GM23248 (cell line): ENCODE results near the gene MAGED4B. TPM values are rescaled to one million over a fixed set of nuclear protein-coding genes. Genes with fewer than 3 reads are reported as not detected.
A peak's percentile ranks its signal among the peaks of the same experiment; 100 is the strongest.
"Not testable (repeated sequence)": the region's sequence is repeated elsewhere in the genome, so short reads cannot be mapped to it uniquely, and the experiment has no call there.

Source experiments
- DNase-seq: peaks from one replicate; pipeline ENCODE4 v3.0.0-alpha.2; 2015
- H2AFZ ChIP-seq: fragments of 200-600 bp; sonication (generic); 2 replicates; pipeline ENCODE4 v1.6.1; 2016; ENCODE audit warnings: antibody characterized with exemption
- H3F3A ChIP-seq: fragments of 200-600 bp; sonication (generic); 2 replicates; pipeline ENCODE4 v1.6.1; 2016; ENCODE audit warnings: mild to moderate bottlenecking, antibody characterized with exemption, mixed run types; ENCODE audit not compliant: insufficient read depth
- H3K27ac ChIP-seq: fragments of 200-600 bp; sonication (generic); 2 replicates; pipeline ENCODE4 v1.5.1; 2016; ENCODE audit warnings: mild to moderate bottlenecking
- H3K27me3 ChIP-seq: fragments of 200-600 bp; sonication (generic); replicated peaks from 2 replicates; pipeline ENCODE4 v1.6.1; 2016; ENCODE audit warnings: mild to moderate bottlenecking; ENCODE audit not compliant: insufficient read depth
- H3K36me3 ChIP-seq: fragments of 200-600 bp; sonication (generic); 2 replicates; pipeline ENCODE4 v1.6.1; 2016; ENCODE audit warnings: low read depth, mild to moderate bottlenecking
- H3K4me1 ChIP-seq: fragments of 200-600 bp; sonication (generic); 2 replicates; pipeline ENCODE4 v1.6.1; 2016; ENCODE audit warnings: mild to moderate bottlenecking; ENCODE audit not compliant: insufficient read depth
- H3K4me2 ChIP-seq: fragments of 200-600 bp; sonication (generic); one replicate; pipeline ENCODE4 v1.6.1; 2016; ENCODE audit warnings: mild to moderate bottlenecking; ENCODE audit not compliant: unreplicated experiment
- H3K4me3 ChIP-seq: fragments of 200-600 bp; sonication (generic); 2 replicates; pipeline ENCODE4 v1.5.1; 2016; ENCODE audit warnings: mild to moderate bottlenecking
- H3K79me2 ChIP-seq: fragments of 200-600 bp; sonication (generic); 2 replicates; pipeline ENCODE4 v1.6.1; 2016; ENCODE audit warnings: mild to moderate bottlenecking; ENCODE audit not compliant: insufficient read depth
- H3K9ac ChIP-seq: fragments of 200-600 bp; sonication (generic); 2 replicates; pipeline ENCODE4 v1.6.1; 2016; ENCODE audit warnings: mild to moderate bottlenecking
- H3K9me2 ChIP-seq: fragments of 200-600 bp; sonication (generic); 2 replicates; pipeline ENCODE4 v1.6.1; 2016; ENCODE audit warnings: mixed run types, mild to moderate bottlenecking, moderate library complexity; ENCODE audit not compliant: insufficient read depth
- H3K9me3 ChIP-seq: fragments of 200-600 bp; sonication (generic); one replicate; pipeline ENCODE4 v1.6.1; 2017; ENCODE audit warnings: low read depth
- H4K20me1 ChIP-seq: fragments of 200-600 bp; sonication (generic); 2 replicates; pipeline ENCODE4 v1.6.0; 2016; ENCODE audit not compliant: insufficient read depth
- EZH2 ChIP-seq: fragments of 200-600 bp; sonication (generic); IDR thresholded peaks from 2 replicates; pipeline ENCODE4 v1.6.1; 2018; ENCODE audit warnings: antibody characterized with exemption, mild to moderate bottlenecking; ENCODE audit not compliant: insufficient read depth, poor library complexity, severe bottlenecking
- EZH2phosphoT487 ChIP-seq: fragments of 200-600 bp; sonication (generic); IDR thresholded peaks from 2 replicates; pipeline ENCODE4 v1.6.1; 2018; ENCODE audit warnings: antibody characterized with exemption, moderate library complexity, mild to moderate bottlenecking, low read depth; ENCODE audit not compliant: insufficient read depth
- WGBS, 2 experiments: methylation state at CpG; one replicate each; pipeline ENCODE4 v1.1.6; 2015 to 2017; ENCODE audit warnings: low lambda C conversion rate in 2 of 2, low coverage in 1 of 2; ENCODE audit errors: missing lambda C conversion rate in 2 of 2; 5-methylcytosine and 5-hydroxymethylcytosine counted together
- in situ Hi-C: fragments of 300-500 bp; cut with MboI; formaldehyde crosslinking; loops from 2 replicates; pipeline ENCODE4 v1.15.0; 2020
- polyA plus RNA-seq: library from polyadenylated mRNA; unstranded; fragments of >200 nt; fragmentation: Nextera tagmentation; extraction: Ambion mirVana; gene quantifications from 2 replicates; pipeline ENCODE4 v1.2.1, GENCODE V29; 2016
- total RNA-seq: library from RNA; depleted of rRNA; stranded (reverse); fragments of >200 nt; shearing (Covaris generic); gene quantifications from 2 replicates; pipeline ENCODE4 v1.2.3, GENCODE V29; 2014; rRNA removed

The MAGED4B gene, protein sequence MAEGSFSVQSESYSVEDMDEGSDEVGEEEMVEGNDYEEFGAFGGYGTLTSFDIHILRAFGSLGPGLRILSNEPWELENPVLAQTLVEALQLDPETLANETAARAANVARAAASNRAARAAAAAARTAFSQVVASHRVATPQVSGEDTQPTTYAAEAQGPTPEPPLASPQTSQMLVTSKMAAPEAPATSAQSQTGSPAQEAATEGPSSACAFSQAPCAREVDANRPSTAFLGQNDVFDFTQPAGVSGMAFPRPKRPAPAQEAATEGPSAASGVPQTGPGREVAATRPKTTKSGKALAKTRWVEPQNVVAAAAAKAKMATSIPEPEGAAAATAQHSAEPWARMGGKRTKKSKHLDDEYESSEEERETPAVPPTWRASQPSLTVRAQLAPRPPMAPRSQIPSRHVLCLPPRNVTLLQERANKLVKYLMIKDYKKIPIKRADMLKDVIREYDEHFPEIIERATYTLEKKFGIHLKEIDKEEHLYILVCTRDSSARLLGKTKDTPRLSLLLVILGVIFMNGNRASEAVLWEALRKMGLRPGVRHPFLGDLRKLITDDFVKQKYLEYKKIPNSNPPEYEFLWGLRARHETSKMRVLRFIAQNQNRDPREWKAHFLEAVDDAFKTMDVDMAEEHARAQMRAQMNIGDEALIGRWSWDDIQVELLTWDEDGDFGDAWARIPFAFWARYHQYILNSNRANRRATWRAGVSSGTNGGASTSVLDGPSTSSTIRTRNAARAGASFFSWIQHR
- total RNA-seq (5.8 and 32.9 TPM in 2 replicates), polyA plus RNA-seq (56.5 and 64.0 TPM in 2 replicates)

DNA sequence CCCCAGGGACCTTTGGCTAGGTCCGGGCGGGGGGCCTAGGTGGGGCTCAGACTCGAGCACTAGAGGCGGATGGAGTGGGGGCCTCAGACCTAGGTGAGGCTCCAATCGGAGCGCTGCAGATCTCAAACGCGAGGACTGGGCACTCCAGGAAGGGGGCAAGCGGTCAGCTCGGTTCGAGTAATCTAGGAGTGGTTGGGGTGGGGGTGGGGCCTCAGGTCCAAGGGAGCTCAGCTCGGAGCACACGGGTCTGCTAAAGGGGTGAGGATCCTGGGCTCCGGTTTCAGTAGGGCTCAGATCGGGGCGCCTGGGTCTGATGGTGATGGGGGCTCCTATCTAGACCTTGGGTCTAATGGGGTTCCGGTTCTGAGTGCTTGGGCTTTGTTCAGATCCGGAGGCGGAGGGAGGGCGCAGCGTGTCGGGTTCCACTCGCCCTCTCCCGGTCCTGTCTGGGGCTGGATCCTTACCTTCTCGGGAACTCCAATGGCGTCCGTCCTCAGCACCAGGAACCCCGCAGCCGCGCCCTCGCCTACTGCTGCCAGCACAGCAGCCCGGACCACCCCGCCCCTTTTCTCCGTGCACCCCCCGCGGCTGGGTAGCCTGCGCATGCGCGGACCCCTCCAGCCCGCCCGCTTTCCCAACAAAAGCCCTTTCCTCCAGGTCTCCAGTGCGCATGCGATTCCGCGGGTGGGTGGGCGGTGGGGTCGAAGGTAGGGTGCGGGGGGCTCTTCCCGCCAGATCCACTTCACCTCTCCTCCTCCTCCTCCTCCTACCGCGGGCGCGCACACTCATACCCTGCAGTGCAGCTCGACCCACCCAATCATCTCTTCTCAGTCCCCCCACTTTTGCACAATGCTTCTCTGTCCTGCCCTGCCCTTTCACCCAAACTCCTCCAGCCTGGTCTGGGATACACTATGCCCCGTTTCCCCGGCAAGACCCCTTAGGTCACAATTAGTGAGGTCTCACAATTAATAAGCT is at the start of gene MAGED4B:
TSS of gene MAGED4B (minus strand) at position 518 of the 975 bp plus-strand sequence. CDS start 1,011 bp downstream, outside the sequence.
- H3K36me3 ChIP-seq, H3K9me3 ChIP-seq, H3K4me3 ChIP-seq, H3K9ac ChIP-seq, H3F3A ChIP-seq, H2AFZ ChIP-seq, H4K20me1 ChIP-seq, H3K27me3 ChIP-seq, in situ Hi-C loops, H3K27ac ChIP-seq, H3K9me2 ChIP-seq, H3K4me2 ChIP-seq, H3K4me1 ChIP-seq, H3K79me2 ChIP-seq, DNase-seq: not testable (repeated sequence)
- no CpG with 5 or more reads among the region's 56 CpGs for WGBS, 2 experiments

DNA sequence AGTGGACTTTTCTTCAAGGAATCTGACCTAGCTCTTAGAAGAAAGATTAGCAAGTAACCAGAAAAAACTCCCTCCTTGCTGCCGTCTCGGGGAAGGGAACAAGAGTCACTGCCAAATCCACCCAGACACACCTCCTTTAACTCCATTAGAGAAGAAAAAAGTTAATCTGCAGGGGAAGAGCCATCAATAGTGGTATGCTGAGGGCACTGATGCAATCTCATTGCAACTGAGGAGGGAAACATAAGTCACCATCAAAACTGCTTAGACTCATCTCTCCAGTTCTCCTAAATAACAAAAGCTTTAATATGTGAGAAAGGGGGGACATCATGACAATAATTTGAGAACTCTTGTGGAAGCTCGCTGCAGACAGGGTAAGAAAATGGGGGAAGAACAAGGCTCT is 49.3 kb upstream of the MAGED4B start:
- in situ Hi-C loops = no loop called here

DNA sequence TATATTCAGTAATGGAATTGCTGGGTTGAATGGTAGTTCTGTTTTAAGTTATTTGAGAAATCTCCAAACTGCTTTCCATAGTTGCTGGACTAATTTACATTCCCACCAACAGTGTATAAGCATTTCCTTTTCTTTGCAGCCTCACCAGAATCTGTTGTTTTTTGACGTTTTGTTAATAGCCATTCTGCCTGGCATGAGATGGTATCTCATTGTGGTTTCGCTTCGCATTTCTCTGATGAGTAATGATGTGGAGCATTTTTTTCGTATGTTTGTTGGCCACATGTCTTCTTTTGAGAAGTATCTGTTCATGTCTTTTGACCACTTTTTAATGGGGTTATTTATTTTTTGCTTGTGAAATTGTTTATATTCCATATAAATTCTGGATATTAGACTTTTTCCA is 13.6 kb upstream of the MAGED4B start:
- H3K4me2 ChIP-seq = no peak overlapping the region
- no peaks in the 10 kb centered on the region for H3K4me1 ChIP-seq
- no peaks in the 10 kb centered on the region for H3K36me3 ChIP-seq
- H3K4me3 ChIP-seq = no peak overlapping the region
- H3K79me2 ChIP-seq = no peaks in the 10 kb centered on the region
- 37 to 41% methylated on average over 4 of the region's 4 CpGs for WGBS, 2 experiments
- in situ Hi-C loops = no loop called here
- peak; percentile 32 for DNase-seq
- H3F3A ChIP-seq = no peaks in the 10 kb centered on the region
- H3K9me3 ChIP-seq = no peaks in the 10 kb centered on the region
- no peak overlapping the region for H2AFZ ChIP-seq
- H4K20me1 ChIP-seq = no peaks in the 10 kb centered on the region
- no peaks in the 10 kb centered on the region for H3K9me2 ChIP-seq
- H3K9ac ChIP-seq = no peak overlapping the region
- TF ChIP-seq EZH2phosphoT487 = no peak
- TF ChIP-seq EZH2 = no peak
- no peaks in the 10 kb centered on the region for H3K27me3 ChIP-seq
- H3K27ac ChIP-seq = no peak overlapping the region

More for the DNA sequence above, 49.3 kb upstream of the MAGED4B start:
- Histone ChIP-seq H4K20me1 (no peaks in the 10 kb centered on the region), H3K27me3 (no peaks in the 10 kb centered on the region), H3K9ac (no peak overlapping the region), H3K4me3 (no peak overlapping the region), H3F3A (no peaks in the 10 kb centered on the region), H3K79me2 (no peaks in the 10 kb centered on the region), H3K4me2 (no peak overlapping the region), H3K27ac (no peak overlapping the region), H3K9me2 (no peaks in the 10 kb centered on the region), H3K4me1 (no peaks in the 10 kb centered on the region), H3K9me3 (no peaks in the 10 kb centered on the region), H2AFZ (no peak overlapping the region), H3K36me3 (no peaks in the 10 kb centered on the region)
- 0 to 6% methylated on average over 2 to 3 of the region's 3 CpGs for WGBS, 2 experiments
- DNase-seq = peak; percentile 0
- TF ChIP-seq EZH2phosphoT487 (no peak), EZH2 (no peak)

DNA sequence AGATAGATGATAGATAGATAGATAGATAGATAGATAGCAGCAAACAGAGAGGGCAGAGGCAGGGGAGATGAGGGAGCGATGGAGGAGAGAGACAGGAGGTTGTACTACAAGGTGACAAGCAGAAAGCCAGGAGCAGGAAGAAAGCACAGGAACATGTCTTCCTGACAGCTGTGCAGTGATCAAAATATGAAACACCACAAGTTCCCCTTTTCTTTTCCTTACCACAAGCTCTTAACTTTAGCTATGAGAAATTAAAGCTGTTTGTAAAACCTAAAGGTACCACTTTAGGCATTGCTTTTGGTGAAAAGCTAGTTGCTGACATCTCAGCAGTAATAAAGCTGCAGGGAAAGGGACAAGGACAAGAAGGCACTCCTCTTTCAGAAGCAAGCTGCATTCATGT is 9.1 kb upstream of the MAGED4B start:
- DNase-seq = no peak
- TF ChIP-seq EZH2 (no peak), EZH2phosphoT487 (no peak)
- Histone ChIP-seq H3K36me3 (no peaks in the 10 kb centered on the region), H3K27ac (no peak overlapping the region), H3K27me3 (no peaks in the 10 kb centered on the region), H3K4me1 (no peaks in the 10 kb centered on the region), H3K4me2 (no peak overlapping the region), H2AFZ (no peak overlapping the region), H4K20me1 (no peaks in the 10 kb centered on the region), H3K9me3 (no peaks in the 10 kb centered on the region), H3K4me3 (no peak overlapping the region), H3K9ac (no peak overlapping the region), H3K9me2 (no peaks in the 10 kb centered on the region), H3F3A (no peaks in the 10 kb centered on the region), H3K79me2 (no peaks in the 10 kb centered on the region)
- in situ Hi-C loops = no loop called here
- WGBS, 2 experiments = 64% methylated on average over 1 of the region's 1 CpG; no CpG with 5 or more reads in 1 of the 2 experiments

DNA sequence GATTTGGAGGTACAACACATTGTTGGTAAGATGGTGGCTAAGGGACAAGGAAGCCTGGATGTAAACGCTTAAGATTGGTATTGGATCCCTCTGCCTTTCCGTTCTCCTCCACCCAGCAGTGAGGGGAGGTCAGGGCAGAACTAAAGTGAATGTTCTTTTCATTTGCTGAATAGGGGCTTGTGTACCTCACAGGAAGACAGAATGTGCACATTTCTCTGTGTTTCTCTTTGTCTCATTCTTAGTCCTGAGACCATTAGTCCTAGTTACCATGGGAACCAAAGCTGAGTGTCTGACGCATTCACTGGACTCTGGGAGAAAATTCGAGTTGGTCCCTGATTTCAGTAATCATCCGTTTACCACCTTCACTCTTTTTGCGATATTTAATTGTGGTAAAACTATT is 26.7 kb downstream of the MAGED4B start:
- not testable (repeated sequence) for H3K4me1 ChIP-seq, H3K9me3 ChIP-seq

More for the DNA sequence above, 26.7 kb downstream of the MAGED4B start:
- H3K4me3 ChIP-seq, H3F3A ChIP-seq, H3K9ac ChIP-seq, H3K9me2 ChIP-seq, in situ Hi-C loops, DNase-seq, H4K20me1 ChIP-seq, H3K4me2 ChIP-seq, H3K27me3 ChIP-seq, H3K36me3 ChIP-seq, H2AFZ ChIP-seq, H3K79me2 ChIP-seq, H3K27ac ChIP-seq: not testable (repeated sequence)
- WGBS, 2 experiments = no CpG with 5 or more reads among the region's 6 CpGs
